Spleen (tissue), 7 donors: Measurements from ENCODE around the gene YIPF1.

Experiments
- POLR2A ChIP-seq, 3 donors: fragments of 450-650 bp; IDR thresholded peaks; one replicate each; pipeline ENCODE4 v1.5.1; 2017; ENCODE audit warnings: antibody characterized with exemption in 3 of 3, mild to moderate bottlenecking in 1 of 3
- POLR2AphosphoS5 ChIP-seq, 3 donors: sonication (generic); formaldehyde crosslinking; IDR thresholded peaks; one replicate each; pipeline ENCODE4 v1.5.1; 2017; ENCODE audit warnings: antibody characterized with exemption in 3 of 3
- TF ChIP-seq, protein P1 (sequence below), 11 experiments: fragments of 200-600 bp in 7 of 11; fragments of 450-650 bp in 4 of 11; sonication (generic) in 4 of 11; IDR thresholded peaks in 8 of 11; conservative IDR thresholded peaks in 3 of 11; 1 replicate in 7 of 11; 2 replicates in 4 of 11; pipeline versions ENCODE4 v1.4.0 to v1.8.0; 2016 to 2021; ENCODE audit warnings: antibody characterized with exemption in 11 of 11, inconsistent platforms in 4 of 11, mild to moderate bottlenecking in 1 of 11
- donor health status: DM: no; HTN: no; CAD: no; lungs with moderate emphysema.
- donor health status: DM: no; HTN: no; CAD: no.
- donor health status: DM: no; HTN: no; CAD: no.

DNA sequence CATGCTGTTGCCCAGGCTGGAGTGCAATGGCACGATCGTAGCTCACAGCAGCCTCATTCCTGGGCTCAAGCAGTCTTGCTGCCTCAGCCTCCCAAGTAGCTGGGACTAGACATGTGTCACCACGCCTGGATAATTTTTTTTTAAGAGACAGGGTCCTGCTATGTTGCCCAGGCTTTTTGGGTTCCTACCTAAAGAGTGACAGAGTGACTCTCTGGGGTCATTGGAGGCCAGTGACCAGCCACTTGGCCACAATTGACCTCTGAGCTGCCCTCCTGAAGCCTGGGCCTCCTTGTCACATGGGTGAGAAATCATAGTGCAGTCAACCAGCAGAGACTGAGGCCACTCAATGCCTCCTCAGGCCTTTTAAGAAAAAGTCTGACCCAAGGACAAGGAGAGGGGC is 10.1 kb upstream of the YIPF1 start:
- TF ChIP-seq POLR2A (IDR thresholded peaks at IDR 0.05) (no peak), POLR2AphosphoS5 (IDR thresholded peaks at IDR 0.05) (no peak)
- TF ChIP-seq, protein P1, sequence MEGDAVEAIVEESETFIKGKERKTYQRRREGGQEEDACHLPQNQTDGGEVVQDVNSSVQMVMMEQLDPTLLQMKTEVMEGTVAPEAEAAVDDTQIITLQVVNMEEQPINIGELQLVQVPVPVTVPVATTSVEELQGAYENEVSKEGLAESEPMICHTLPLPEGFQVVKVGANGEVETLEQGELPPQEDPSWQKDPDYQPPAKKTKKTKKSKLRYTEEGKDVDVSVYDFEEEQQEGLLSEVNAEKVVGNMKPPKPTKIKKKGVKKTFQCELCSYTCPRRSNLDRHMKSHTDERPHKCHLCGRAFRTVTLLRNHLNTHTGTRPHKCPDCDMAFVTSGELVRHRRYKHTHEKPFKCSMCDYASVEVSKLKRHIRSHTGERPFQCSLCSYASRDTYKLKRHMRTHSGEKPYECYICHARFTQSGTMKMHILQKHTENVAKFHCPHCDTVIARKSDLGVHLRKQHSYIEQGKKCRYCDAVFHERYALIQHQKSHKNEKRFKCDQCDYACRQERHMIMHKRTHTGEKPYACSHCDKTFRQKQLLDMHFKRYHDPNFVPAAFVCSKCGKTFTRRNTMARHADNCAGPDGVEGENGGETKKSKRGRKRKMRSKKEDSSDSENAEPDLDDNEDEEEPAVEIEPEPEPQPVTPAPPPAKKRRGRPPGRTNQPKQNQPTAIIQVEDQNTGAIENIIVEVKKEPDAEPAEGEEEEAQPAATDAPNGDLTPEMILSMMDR (IDR thresholded peaks at IDR 0.05 in 8 of 11, conservative IDR thresholded peaks at IDR 0.05 in 3 of 11), result no peak
